HG03520 (cell line): ENCODE measurements around the gene SCD.
"Not testable (repeated sequence)": the region's sequence is repeated elsewhere in the genome, so short reads cannot be mapped to it uniquely, and the experiment has no call there.

Experiments
- ATAC-seq: cut with Tn5 transposase; IDR thresholded peaks from one replicate; pipeline ENCODE4 v1.9.1; 2021; ENCODE audit warnings: mild to moderate bottlenecking, moderate library complexity; ENCODE audit not compliant: unreplicated experiment

SCD gene

GRCh38 chr10:100346765-100347567 is at the start of gene SCD:
Gene SCD, plus strand, starts transcription at chr10:100347233. Its CDS starts 272 bp downstream, at chr10:100347505.
- ATAC-seq = peak; percentile 83

GRCh38 chr10:100297242-100297641 is 49.8 kb upstream of the SCD start:
- no peak for ATAC-seq

GRCh38 chr10:100301123-100301522 is 45.9 kb upstream of the SCD start:
- not testable (repeated sequence) for ATAC-seq

GRCh38 chr10:100303724-100304319 is 43.2 kb upstream of the SCD start:
- no peak for ATAC-seq

- no peak for ATAC-seq
Measured at GRCh38 chr10:100304414-100304813, 42.6 kb upstream of the SCD start.

GRCh38 chr10:100306861-100307260 is 40.2 kb upstream of the SCD start:
- no peak for ATAC-seq

- no peak for ATAC-seq
Measured at GRCh38 chr10:100307684-100308083, 39.3 kb upstream of the SCD start.

GRCh38 chr10:100311298-100311697 is 35.7 kb upstream of the SCD start:
- no peak for ATAC-seq

GRCh38 chr10:100315615-100316014 is 31.4 kb upstream of the SCD start:
- no peak for ATAC-seq

GRCh38 chr10:100318207-100318606 is 28.8 kb upstream of the SCD start:
- ATAC-seq = no peak

- ATAC-seq = no peak
Measured at GRCh38 chr10:100319707-100320402, 27.2 kb upstream of the SCD start.

GRCh38 chr10:100325158-100325557 is 21.9 kb upstream of the SCD start:
- no peak for ATAC-seq

- peak; percentile 97 for ATAC-seq
Measured at GRCh38 chr10:100327007-100327717, 19.9 kb upstream of the SCD start.

GRCh38 chr10:100327718-100328009 is 19.4 kb upstream of the SCD start:
- ATAC-seq = no peak

- no peak for ATAC-seq
Measured at GRCh38 chr10:100328198-100328597, 18.8 kb upstream of the SCD start.

GRCh38 chr10:100330079-100330478 is 17.0 kb upstream of the SCD start, which contains the start of gene PKD2L1:
Gene PKD2L1, minus strand, starts transcription at chr10:100330228. Its CDS starts 125 bp downstream, at chr10:100330103.
- no peak for ATAC-seq

- no peak for ATAC-seq
Measured at GRCh38 chr10:100333106-100333505, 13.9 kb upstream of the SCD start.

GRCh38 chr10:100333661-100334440 is 13.2 kb upstream of the SCD start:
- no peak for ATAC-seq

GRCh38 chr10:100334762-100335161 is 12.3 kb upstream of the SCD start:
- no peak for ATAC-seq

- ATAC-seq = no peak
Measured at GRCh38 chr10:100338434-100339036, 8.5 kb upstream of the SCD start.
